AG09319 (cell line): ENCODE measurements around the gene CNR2.
"Not testable (repeated sequence)": the region's sequence is repeated elsewhere in the genome, so short reads cannot be mapped to it uniquely, and the experiment has no call there.

Experiments used
- DNase-seq: peaks from one replicate; pipeline ENCODE4 v3.0.0-alpha.2; 2010; ENCODE audit warnings: low read depth; ENCODE audit errors: extremely low read depth
- CTCF ChIP-seq: IDR thresholded peaks from 2 replicates; pipeline ENCODE4 v1.5.1; 2011; ENCODE audit warnings: low read depth, mild to moderate bottlenecking, inconsistent platforms, low read length, moderate library complexity

CNR2 gene

GRCh38 chr1:23843644-23844043 is 69.5 kb downstream of the CNR2 start:
- DNase-seq: no peak
- no peak for TF ChIP-seq CTCF

GRCh38 chr1:23838401-23838866 is 74.7 kb downstream of the CNR2 start:
- DNase-seq: peak; percentile 5
- TF ChIP-seq CTCF: no peak

- TF ChIP-seq CTCF: no peak
- DNase-seq: no peak
These were observed 75.3 kb downstream of the CNR2 start for GRCh38 chr1:23837908-23838307.

- no peak for TF ChIP-seq CTCF
- DNase-seq: no peak
These were observed 77.1 kb downstream of the CNR2 start for GRCh38 chr1:23836037-23836436.

GRCh38 chr1:23834156-23834555 is 79.0 kb downstream of the CNR2 start:
- DNase-seq: not testable (repeated sequence)

- TF ChIP-seq CTCF: no peak
- DNase-seq: no peak
These were observed 85.4 kb downstream of the CNR2 start for GRCh38 chr1:23827717-23828116.

- DNase-seq: not testable (repeated sequence)
These were observed 86.6 kb downstream of the CNR2 start for GRCh38 chr1:23826590-23826989.

GRCh38 chr1:23825762-23826522 is 87.2 kb downstream of the CNR2 start:
- DNase-seq: no peak
- TF ChIP-seq CTCF: no peak
